Endothelial cell of umbilical vein (primary cell): ENCODE measurements around the gene DAB2IP. TPM values are rescaled to one million over a fixed set of nuclear protein-coding genes. Genes with fewer than 3 reads are reported as not detected.

ENCODE experiments used
- BruUV-seq: library from RNA; stranded (reverse); fragments of 400-500 nt; replicated peaks from 2 replicates; lab custom pipeline; 2021; lab: Mats Ljungman, UMichigan
- CTCF ChIA-PET: fragments of 300-600, 350-600 bp; sonication (Branson Sonifier 250); formaldehyde crosslinking; loops from one replicate; lab custom pipeline; 2021; ENCODE audit warnings: antibody characterized with exemption, inconsistent platforms; lab: Charles Lee
- POLR2A ChIA-PET: fragments of 300-600, 350-600 bp; sonication (Branson Sonifier 250); formaldehyde crosslinking; loops from one replicate; lab custom pipeline; 2021; ENCODE audit warnings: antibody characterized with exemption, inconsistent platforms; lab: Charles Lee
- DNase-seq: peaks from one replicate; pipeline ENCODE4 v3.0.0-alpha.2; 2011; ENCODE audit warnings: low read depth, low spot score
- FAIRE-seq: peaks from 2 replicates; lab custom pipeline; 2011; peaks lifted over from hg19 to GRCh38; lab: Jason Lieb, UNC
- H2AFZ ChIP-seq: 2 replicates; pipeline ENCODE4 v1.6.0; 2012; ENCODE audit warnings: low read depth, low read length, control low read depth, inconsistent platforms
- H3K27ac ChIP-seq: 2 replicates; pipeline ENCODE4 v1.5.1; 2011; ENCODE audit warnings: low read depth, mild to moderate bottlenecking, control low read depth, low read length, moderate library complexity; ENCODE audit not compliant: insufficient read depth
- H3K27me3 ChIP-seq, 2 experiments: 2 replicates each; pipeline versions ENCODE4 v1.6.0 to v1.6.1; 2011; ENCODE audit warnings: low read length in 2 of 2, mixed read lengths in 1 of 2; ENCODE audit not compliant: control insufficient read depth in 2 of 2, insufficient read depth in 2 of 2
- H3K36me3 ChIP-seq, 2 experiments: 2 replicates in 1 of 2; 3 replicates in 1 of 2; pipeline ENCODE4 v1.5.1; 2011; ENCODE audit warnings: low read length in 2 of 2, mild to moderate bottlenecking in 1 of 2, moderate library complexity in 1 of 2; ENCODE audit not compliant: control insufficient read depth in 2 of 2, insufficient read depth in 2 of 2; ENCODE audit errors: extremely low read depth in 1 of 2
- H3K4me1 ChIP-seq: 3 replicates; pipeline ENCODE4 v1.5.1; 2011; ENCODE audit warnings: mild to moderate bottlenecking, low read length; ENCODE audit not compliant: control insufficient read depth, insufficient read depth; ENCODE audit errors: extremely low read depth
- H3K4me2 ChIP-seq: 2 replicates; pipeline ENCODE4 v1.6.1; 2011; ENCODE audit warnings: low read length, control low read depth, mixed read lengths; ENCODE audit not compliant: insufficient read depth
- H3K4me3 ChIP-seq, 3 experiments: fragments of 200-600 bp in 1 of 3; sonication (generic), shearing (Covaris generic) in 1 of 3; replicated peaks in 1 of 3; 2 replicates each; pipeline ENCODE4 v1.5.1; 2011 to 2016; ENCODE audit warnings: control low read depth in 3 of 3, low read length in 3 of 3, mild to moderate bottlenecking in 2 of 3, inconsistent platforms in 1 of 3, low read depth in 1 of 3, moderate library complexity in 1 of 3; ENCODE audit not compliant: insufficient read depth in 1 of 3
- H3K79me2 ChIP-seq: 2 replicates; pipeline ENCODE4 v1.6.0; 2012; ENCODE audit warnings: low read length, inconsistent platforms; ENCODE audit not compliant: control insufficient read depth, insufficient read depth
- H3K9ac ChIP-seq: replicated peaks from 2 replicates; pipeline ENCODE3; 2011; ENCODE audit warnings: low read length, control low read depth; ENCODE audit not compliant: insufficient read depth; ENCODE audit errors: extremely low read depth
- H3K9me1 ChIP-seq: replicated peaks from 3 replicates; pipeline ENCODE4 v1.6.0; 2011; ENCODE audit warnings: mild to moderate bottlenecking, low read length; ENCODE audit not compliant: control insufficient read depth, insufficient read depth; ENCODE audit errors: extremely low read depth
- H3K9me3 ChIP-seq: replicated peaks from 2 replicates; pipeline ENCODE4 v1.5.1; 2012; ENCODE audit warnings: low read length, inconsistent platforms; ENCODE audit not compliant: control insufficient read depth, insufficient read depth
- H4K20me1 ChIP-seq: replicated peaks from 2 replicates; pipeline ENCODE3; 2011; ENCODE audit warnings: mild to moderate bottlenecking, low read length; ENCODE audit not compliant: control insufficient read depth, insufficient read depth; ENCODE audit errors: extremely low read depth
- EZH2 ChIP-seq: IDR thresholded peaks from 2 replicates; pipeline ENCODE4 v1.6.1; 2012; ENCODE audit warnings: borderline replicate concordance, low read depth, mild to moderate bottlenecking, moderate library complexity, low read length, inconsistent platforms; ENCODE audit not compliant: severe bottlenecking
- FOS ChIP-seq: IDR thresholded peaks from 2 replicates; pipeline ENCODE4 v1.6.1; 2011; ENCODE audit warnings: mild to moderate bottlenecking, low read length, moderate library complexity, borderline replicate concordance; ENCODE audit not compliant: insufficient read depth
- GATA2 ChIP-seq: IDR thresholded peaks from 2 replicates; pipeline ENCODE4 v1.7.0; 2011; ENCODE audit warnings: low read depth, mild to moderate bottlenecking, moderate library complexity, mixed read lengths, low read length; ENCODE audit not compliant: insufficient read length, insufficient read depth
- JUN ChIP-seq: IDR thresholded peaks from 2 replicates; pipeline ENCODE4 v1.6.1; 2011; ENCODE audit warnings: borderline replicate concordance, low read depth; ENCODE audit not compliant: insufficient read length, insufficient read depth
- MYC ChIP-seq: IDR thresholded peaks from one replicate; pipeline ENCODE4 v1.6.1; 2011; ENCODE audit warnings: mild to moderate bottlenecking, low read depth, low read length
- POLR2A ChIP-seq: IDR thresholded peaks from 2 replicates; pipeline ENCODE4 v1.6.1; 2012; ENCODE audit warnings: low read depth, mild to moderate bottlenecking, control low read depth, low read length
- POLR2AphosphoS5 ChIP-seq: IDR thresholded peaks from 2 replicates; pipeline ENCODE4 v1.6.1; 2012; ENCODE audit warnings: low read depth, mild to moderate bottlenecking, control low read depth, low read length, moderate library complexity; ENCODE audit not compliant: insufficient read depth
- dilution Hi-C: fragments of 300-500 bp; cut with MboI; formaldehyde crosslinking; loops from one replicate; pipeline ENCODE4 v1.15.0; 2019; ENCODE audit warnings: low sequenced_read_pairs; ENCODE audit not compliant: extremely low pct_ligation_motif_present
- intact Hi-C: fragments of 100-400 bp; cut with micrococcal nuclease; formaldehyde crosslinking; loops from one replicate; pipeline ENCODE4 v1.10.0; 2022
- polyA plus RNA-seq, 4 experiments: library from polyadenylated mRNA; depleted of rRNA in 3 of 4; stranded (reverse) in 3 of 4; unstranded in 1 of 4; fragments of >200 nt; gene quantifications; 2 replicates each; pipeline versions ENCODE4 v1.2.1 to v1.2.3, GENCODE V29; 2011 to 2012; ENCODE audit warnings: missing spikeins in 1 of 4
- total RNA-seq: library from RNA; stranded (reverse); gene quantifications from 2 replicates; pipeline ENCODE4 v1.2.3, GENCODE V29; 2021
- TF ChIP-seq, protein P1 (sequence below): IDR thresholded peaks from 2 replicates; pipeline ENCODE4 v1.6.1; 2011; ENCODE audit not compliant: insufficient read depth, insufficient read length
- TF ChIP-seq, protein P2 (sequence below), 2 donors: IDR thresholded peaks; 1 replicate in 1 of 2; 2 replicates in 1 of 2; pipeline ENCODE4 v1.5.1; 2011; ENCODE audit warnings: low read length in 2 of 2, mild to moderate bottlenecking in 2 of 2, moderate library complexity in 2 of 2, control low read depth in 1 of 2, inconsistent platforms in 1 of 2, low read depth in 1 of 2; ENCODE audit not compliant: insufficient read depth in 1 of 2; ENCODE audit errors: extremely low read depth in 1 of 2

DAB2IP gene
- total and polyA plus RNA-seq, 2 donors (not counting 3 experiments of a cell fraction or from before 2014, with no cell fraction given): 29.2 to 53.6 TPM

DNA sequence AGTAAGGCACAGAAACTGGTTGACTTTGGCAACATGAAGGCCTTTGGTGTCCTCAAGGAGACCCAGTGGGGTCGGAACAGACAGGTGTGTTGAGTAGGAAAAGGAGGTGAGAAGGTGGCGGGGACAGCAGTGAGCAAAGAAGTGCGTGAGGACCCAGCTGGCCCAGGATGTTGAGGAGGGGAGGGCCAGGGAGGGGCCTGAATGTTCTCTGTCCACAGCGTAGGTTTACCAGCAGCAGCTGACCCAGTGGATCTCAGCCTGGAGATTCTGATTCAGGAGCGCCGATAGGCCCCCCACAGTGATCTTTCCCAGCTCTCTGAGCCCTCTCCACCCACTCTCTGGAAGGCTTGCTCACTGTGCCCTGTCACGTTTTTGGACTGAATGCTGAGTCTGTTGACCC, 88.5 kb downstream of the DAB2IP start:
- no peaks in the 10 kb centered on the region for H3K9me1 ChIP-seq
- no peaks in the 10 kb centered on the region for H3K27me3 ChIP-seq
- DNase-seq: no peak
- dilution Hi-C loops (no loop called here), intact Hi-C loops (no loop called here)
- H3K4me3 ChIP-seq: no peak overlapping the region
- no peak overlapping the region for H3K9ac ChIP-seq
- H3K79me2 ChIP-seq: peaks cover 7% of the 10 kb centered on the region
- TF ChIP-seq, protein P1, sequence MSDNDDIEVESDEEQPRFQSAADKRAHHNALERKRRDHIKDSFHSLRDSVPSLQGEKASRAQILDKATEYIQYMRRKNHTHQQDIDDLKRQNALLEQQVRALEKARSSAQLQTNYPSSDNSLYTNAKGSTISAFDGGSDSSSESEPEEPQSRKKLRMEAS: no peak
- no peak for TF ChIP-seq GATA2
- TF ChIP-seq FOS: no peak
- no peak for TF ChIP-seq JUN
- no peak for TF ChIP-seq EZH2
- TF ChIP-seq, protein P2, sequence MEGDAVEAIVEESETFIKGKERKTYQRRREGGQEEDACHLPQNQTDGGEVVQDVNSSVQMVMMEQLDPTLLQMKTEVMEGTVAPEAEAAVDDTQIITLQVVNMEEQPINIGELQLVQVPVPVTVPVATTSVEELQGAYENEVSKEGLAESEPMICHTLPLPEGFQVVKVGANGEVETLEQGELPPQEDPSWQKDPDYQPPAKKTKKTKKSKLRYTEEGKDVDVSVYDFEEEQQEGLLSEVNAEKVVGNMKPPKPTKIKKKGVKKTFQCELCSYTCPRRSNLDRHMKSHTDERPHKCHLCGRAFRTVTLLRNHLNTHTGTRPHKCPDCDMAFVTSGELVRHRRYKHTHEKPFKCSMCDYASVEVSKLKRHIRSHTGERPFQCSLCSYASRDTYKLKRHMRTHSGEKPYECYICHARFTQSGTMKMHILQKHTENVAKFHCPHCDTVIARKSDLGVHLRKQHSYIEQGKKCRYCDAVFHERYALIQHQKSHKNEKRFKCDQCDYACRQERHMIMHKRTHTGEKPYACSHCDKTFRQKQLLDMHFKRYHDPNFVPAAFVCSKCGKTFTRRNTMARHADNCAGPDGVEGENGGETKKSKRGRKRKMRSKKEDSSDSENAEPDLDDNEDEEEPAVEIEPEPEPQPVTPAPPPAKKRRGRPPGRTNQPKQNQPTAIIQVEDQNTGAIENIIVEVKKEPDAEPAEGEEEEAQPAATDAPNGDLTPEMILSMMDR (IDR thresholded peaks at IDR 0.05; ENCODE audit: extremely low read depth in 1 of 2, insufficient read depth in 1 of 2, low read depth in 1 of 2, low read length in 2 of 2): no peak
- no peak for TF ChIP-seq POLR2AphosphoS5
- TF ChIP-seq MYC: no peak
- TF ChIP-seq POLR2A: no peak
- H3K27ac ChIP-seq: no peak overlapping the region
- no peak overlapping the region for H2AFZ ChIP-seq
- BruUV-seq: no TSS peak
- H3K4me2 ChIP-seq: no peak overlapping the region
- no peaks in the 10 kb centered on the region for H4K20me1 ChIP-seq
- POLR2A ChIA-PET: no interaction called here
- CTCF ChIA-PET: interaction anchor here (0.7 to 1.7 kb wide), 2 partner anchors 217 to 266 kb away, joined by 3 read pairs; no protein-coding TSS in a partner anchor
- no peak for FAIRE-seq
- peaks cover 40% of the 10 kb centered on the region for H3K4me1 ChIP-seq
- peaks cover 0 to 2% of the 10 kb centered on the region in 2 experiments for H3K36me3 ChIP-seq
- H3K9me3 ChIP-seq: no peaks in the 10 kb centered on the region
